IPS-18c (cell line): ENCODE data around the gene NLGN1.

Experiments used
- H3K4me3 ChIP-seq: 2 replicates; pipeline ENCODE4 v1.7.0; 2013; ENCODE audit warnings: low read depth, mild to moderate bottlenecking, low read length, moderate library complexity; ENCODE audit not compliant: insufficient read depth
- H3K9me3 ChIP-seq: one replicate; pipeline ENCODE4 v1.6.1; 2013; ENCODE audit warnings: mild to moderate bottlenecking, low read length, moderate library complexity; ENCODE audit not compliant: control insufficient read depth, insufficient read depth

NLGN1 gene

DNA sequence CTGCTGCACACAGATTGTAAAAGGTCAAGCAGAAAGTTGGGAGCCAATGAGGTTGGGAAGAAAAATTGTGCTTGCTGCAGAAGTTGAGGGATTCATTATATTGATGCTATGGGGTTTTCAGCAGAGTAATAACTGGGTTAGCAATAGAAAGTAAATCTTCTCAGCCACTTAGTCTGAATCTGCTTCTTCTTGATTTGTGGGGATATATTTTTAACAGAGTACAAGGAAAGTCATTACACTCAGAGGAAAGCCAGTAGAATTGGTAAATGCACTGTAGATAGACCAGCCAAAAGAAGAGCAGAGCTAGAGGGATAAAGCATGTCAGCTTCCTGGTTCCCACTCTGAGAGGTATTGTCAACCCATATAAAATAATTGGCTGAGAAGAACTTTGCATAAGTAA is 663.6 kb downstream of the NLGN1 start:
- H3K4me3 ChIP-seq = no peak overlapping the region
- no peaks in the 10 kb centered on the region for H3K9me3 ChIP-seq

DNA sequence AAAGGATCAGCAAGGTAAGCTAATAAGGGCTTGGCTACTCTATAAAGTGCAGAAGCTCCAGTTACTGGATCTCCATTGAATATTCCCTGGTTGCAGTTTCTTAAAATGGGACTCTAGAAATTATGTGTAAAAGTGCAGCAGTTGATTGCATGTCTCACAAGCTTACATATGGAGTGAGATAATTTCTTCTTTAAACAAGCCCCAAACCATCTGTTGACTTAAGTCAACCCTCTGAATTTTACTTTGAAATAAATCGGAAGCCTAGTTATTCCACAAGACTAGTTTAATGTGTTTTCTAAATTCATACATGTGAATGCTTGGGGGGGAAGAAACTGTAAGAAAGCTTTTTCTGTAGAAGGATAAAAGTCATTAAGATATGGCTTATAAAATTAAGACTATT is 664.2 kb downstream of the NLGN1 start:
- Histone ChIP-seq H3K9me3 (no peaks in the 10 kb centered on the region), H3K4me3 (no peak overlapping the region)

DNA sequence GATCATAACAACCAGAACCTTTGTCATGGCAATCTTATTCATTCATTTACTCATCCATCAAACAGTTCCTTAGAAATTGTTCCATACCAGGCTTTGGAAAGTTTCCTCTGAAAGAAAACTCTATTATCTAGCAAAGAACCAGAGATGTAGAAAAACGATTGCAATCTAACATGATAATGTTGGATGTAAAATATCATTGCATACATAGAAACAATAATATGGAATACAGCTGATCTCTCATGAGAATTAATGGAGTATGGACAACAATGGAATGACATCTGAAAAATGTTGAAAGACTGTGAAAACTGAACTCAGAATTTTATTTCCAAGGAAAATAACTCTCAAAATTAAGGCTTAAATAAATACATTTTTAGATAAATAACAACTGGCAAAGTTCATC is 665.4 kb downstream of the NLGN1 start:
- Histone ChIP-seq H3K9me3 (no peaks in the 10 kb centered on the region), H3K4me3 (no peak overlapping the region)

DNA sequence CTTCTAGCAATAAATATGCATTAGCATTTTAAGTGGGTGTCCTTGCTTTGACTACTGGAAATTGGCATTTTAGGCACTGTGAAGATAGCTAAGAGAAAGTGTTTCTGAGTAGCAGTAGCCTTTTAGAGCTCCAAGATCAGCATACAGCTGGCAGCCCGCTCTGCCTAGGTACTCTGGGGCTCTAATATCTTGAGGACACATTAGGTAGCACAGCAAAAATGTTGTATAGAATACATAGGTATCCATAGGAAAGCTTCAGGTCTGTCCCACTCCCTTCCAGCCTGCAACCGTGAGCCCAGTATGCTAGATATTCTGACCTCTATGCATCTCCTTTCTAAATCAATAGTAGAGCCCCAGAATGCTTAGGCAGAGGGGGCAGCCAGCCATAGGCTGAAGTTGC is 670.5 kb downstream of the NLGN1 start:
- no peak overlapping the region for H3K4me3 ChIP-seq
- H3K9me3 ChIP-seq = no peaks in the 10 kb centered on the region

DNA sequence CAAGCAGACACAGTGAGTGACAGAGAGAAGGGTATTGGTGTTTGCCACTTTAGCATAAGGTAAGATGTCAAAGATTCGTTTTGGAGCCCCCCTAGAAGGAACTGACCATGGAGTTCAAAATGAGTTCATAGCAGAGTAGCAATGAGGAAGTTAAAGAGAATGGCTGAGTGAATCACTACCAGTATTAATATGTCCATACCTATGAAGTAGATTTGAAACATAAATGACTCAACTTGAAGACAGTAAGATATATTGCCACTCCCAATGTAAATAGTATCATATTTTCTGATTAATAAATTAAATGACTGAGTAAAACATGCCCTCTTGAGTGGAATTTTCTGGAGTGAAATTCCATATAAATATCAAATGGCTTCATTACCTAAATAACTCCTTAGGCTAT is 675.1 kb downstream of the NLGN1 start:
- no peaks in the 10 kb centered on the region for H3K9me3 ChIP-seq

DNA sequence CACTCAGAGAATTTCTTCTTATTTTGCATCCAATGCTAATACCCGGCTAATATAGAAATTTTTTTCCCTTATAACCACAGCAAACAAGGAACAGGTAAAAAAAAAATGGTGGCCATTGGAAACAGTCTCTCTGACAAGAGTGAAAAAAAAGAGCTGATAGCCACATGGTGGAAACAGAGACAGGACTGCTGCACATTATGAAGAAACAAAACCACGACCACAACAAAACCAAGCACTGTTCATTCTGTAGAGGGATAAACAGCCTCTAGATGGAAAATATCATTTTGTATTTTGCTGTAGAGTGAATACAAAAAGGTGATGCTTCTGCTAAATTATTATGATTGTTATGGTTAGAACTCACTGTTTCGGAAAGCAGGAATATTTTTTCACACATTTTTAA is 686.2 kb downstream of the NLGN1 start:
- H3K9me3 ChIP-seq = no peaks in the 10 kb centered on the region
- H3K4me3 ChIP-seq = no peak overlapping the region

More for the DNA sequence above, 675.1 kb downstream of the NLGN1 start:
- H3K4me3 ChIP-seq = no peak overlapping the region

DNA sequence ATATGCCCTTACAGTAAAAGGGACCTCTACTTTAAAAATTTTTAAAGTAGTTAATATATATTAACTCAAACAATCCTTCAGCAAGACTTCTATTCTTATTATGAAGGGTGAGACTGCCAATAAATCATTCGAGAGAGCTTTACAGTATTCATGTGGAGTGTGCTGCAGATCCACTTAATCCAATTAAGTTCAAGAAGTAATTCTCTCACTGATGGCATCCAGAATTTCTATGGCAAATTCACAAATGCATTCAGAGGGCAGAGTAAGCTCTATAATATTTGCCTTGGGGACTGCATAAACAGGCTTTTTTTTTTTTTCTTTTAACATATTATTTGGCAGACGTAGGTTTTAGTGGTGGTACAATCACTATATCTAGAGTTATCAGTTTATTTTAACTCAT is 692.0 kb downstream of the NLGN1 start:
- H3K9me3 ChIP-seq = no peaks in the 10 kb centered on the region
- H3K4me3 ChIP-seq = no peak overlapping the region

DNA sequence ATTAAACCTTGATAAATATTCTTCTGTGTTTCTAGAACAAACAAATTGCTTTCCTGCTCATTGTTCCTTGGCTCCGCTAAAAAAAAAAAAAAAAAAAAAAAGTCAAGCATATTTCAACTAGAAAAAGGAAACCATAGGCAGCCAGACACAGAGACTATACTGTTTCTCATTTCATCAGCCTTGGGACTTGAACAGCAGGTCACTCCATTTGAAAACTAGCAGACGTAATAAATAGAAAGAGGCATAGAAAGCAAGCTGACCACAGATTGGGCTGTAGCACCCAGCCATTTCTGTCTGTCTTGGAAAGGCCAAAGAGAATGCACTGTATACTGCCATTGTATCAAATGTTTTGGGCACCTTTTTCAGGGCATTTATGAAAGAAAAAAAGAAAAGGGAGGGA is 697.1 kb downstream of the NLGN1 start:
- Histone ChIP-seq H3K9me3 (no peaks in the 10 kb centered on the region), H3K4me3 (no peak overlapping the region)

DNA sequence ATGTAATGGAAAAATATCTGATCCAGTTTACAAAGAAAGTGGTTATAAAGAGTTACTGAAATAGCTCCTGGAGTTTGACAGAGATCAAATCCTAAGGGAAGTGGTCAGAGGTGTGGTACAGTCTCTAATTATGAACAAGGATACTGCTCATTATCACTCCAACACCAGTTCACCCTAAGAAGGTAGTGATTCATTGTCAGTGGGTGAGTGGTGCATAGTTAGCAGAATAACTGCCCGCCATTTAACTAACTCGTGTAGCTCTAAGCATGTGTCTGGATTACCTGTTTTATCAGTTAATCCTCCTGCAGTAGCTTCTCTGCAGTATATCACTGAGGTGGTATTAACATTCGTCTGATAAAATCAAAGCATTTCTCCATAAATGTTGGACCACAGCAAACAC is 700.1 kb downstream of the NLGN1 start:
- Histone ChIP-seq H3K9me3 (no peaks in the 10 kb centered on the region), H3K4me3 (no peak overlapping the region)

DNA sequence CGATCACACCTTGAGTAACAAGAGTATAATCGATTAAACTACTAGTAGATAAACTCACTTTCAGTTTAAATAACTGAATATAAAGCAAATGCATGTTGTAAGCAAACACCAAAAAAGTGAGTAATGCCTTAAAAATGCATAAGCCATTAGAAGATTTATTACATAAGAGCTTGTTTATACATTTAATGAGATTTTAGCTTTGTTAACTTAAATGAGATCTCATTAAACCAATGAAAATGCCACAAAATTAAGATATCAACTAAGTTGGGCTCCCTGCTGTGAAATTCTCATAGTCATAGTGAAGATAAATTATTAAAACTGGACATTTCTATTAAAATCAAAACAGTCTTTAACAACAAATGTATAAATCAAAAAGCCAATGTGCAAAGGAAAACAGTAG is 701.2 kb downstream of the NLGN1 start:
- no peak overlapping the region for H3K4me3 ChIP-seq
- no peaks in the 10 kb centered on the region for H3K9me3 ChIP-seq

DNA sequence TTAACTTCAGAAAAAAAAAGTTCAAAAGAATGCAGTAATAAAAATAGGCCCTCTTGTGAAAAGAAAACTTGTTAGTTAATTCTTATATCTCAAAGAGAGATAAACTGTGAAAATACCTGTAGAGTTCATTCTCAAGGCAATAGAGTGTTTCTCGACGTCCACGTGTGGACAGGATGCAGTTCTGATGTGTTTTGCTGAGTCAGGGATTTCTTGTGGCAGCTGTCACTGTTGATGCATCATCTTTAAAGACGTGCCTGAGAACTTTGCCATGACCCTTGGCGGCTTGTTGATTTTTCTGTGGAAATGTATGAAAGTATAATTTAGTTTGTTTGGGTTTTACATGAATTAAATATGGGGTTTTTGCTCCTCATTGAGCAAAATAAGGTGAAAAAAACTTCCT is 702.2 kb downstream of the NLGN1 start:
- H3K9me3 ChIP-seq = no peaks in the 10 kb centered on the region
- H3K4me3 ChIP-seq = no peak overlapping the region

DNA sequence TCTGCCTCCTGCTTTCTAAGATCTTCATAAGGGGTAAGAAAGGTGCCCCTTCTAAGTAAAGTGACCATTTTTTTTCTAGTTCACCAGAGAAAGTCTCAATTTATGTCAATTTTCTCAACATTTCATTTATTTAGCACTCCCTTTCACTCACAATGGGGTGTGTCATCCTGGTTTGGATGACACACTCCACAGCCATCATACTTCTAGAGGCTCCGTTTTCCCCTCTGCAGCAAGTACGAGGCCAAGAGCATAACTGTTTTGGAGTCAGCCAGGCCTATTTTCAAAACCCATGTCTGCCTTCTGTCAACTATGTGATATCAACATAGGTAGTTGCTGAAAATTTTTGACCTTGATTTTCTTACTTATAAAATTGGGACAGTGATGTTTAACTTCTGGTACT is 703.2 kb downstream of the NLGN1 start:
- no peak overlapping the region for H3K4me3 ChIP-seq

DNA sequence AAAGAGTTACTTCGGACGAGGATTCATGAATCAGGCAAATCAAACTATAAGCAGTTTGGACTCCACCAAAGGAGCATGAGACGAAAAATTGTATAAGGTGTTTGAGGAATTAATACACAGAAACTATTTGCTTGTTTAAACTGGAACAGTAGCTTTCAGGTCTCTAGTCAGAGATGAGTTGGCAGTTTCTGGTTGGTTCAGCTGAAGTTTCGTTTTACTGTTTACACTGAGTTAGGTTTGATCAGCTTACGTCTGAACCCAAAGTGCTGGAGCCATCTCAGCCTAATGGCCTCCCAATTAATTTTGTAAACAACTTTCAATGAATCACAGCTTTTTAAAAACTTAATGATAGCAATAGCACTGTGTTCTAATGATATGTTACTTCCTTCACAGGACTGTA is 703.7 kb downstream of the NLGN1 start:
- H3K4me3 ChIP-seq = no peak overlapping the region
- no peaks in the 10 kb centered on the region for H3K9me3 ChIP-seq

More for the DNA sequence above, 703.2 kb downstream of the NLGN1 start:
- H3K9me3 ChIP-seq = no peaks in the 10 kb centered on the region

DNA sequence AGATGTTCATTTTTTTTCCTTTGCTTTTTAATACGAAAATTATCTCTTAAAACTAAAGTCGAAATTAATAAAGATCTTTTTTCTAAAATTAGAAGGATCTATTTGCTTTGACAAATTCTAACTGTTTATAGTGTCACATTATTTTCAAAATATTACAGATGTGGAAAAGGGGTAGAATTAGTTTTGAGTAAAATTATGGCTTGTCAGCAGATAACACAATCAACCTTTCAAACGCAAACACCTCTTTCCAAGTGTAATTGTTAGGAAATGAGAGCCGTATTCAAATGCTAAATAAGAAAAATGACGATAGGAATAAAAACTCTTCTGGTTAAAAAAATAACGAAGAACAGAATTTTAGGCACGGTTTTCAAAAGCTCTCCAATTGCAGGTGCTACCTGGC is 704.7 kb downstream of the NLGN1 start:
- no peak overlapping the region for H3K4me3 ChIP-seq

DNA sequence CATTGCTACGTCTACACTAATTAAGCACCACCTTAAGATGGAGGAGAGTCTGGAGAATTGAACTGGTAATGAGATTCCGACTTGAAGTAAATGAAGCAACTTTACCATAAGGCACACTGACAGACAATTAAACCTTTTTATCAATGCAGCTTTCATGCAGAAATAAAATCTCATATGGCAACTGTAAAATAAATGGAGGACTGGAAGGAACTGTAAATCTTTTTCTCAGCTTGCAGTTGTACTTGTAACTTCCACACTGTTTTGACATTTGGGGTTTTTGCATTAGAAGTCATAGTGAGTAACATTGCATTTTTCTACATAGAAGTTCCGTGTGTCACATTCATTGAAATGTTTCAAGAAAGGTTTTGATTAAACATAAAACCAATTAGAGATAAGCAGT is 705.3 kb downstream of the NLGN1 start:
- Histone ChIP-seq H3K4me3 (no peak overlapping the region), H3K9me3 (no peaks in the 10 kb centered on the region)

More for the DNA sequence above, 704.7 kb downstream of the NLGN1 start:
- no peaks in the 10 kb centered on the region for H3K9me3 ChIP-seq

DNA sequence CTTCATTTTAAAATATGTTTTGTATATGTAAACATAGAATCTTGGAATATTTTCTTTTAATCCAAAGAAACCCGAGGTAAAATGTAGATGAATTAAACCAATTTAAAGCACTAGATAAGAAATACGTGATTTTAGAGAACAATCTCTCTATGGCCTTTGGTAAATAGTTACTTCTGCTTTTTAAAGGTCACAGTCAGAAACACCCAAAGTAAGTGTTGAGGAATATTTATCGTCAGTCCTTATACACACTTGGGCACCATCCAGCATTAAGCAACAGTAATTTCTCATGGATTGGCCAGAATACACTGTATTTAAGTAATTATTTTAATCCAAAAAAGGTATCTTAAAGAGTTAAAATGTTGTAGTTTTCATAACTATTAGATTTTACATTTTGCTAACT is 713.2 kb downstream of the NLGN1 start:
- Histone ChIP-seq H3K4me3 (no peak overlapping the region), H3K9me3 (no peaks in the 10 kb centered on the region)

DNA sequence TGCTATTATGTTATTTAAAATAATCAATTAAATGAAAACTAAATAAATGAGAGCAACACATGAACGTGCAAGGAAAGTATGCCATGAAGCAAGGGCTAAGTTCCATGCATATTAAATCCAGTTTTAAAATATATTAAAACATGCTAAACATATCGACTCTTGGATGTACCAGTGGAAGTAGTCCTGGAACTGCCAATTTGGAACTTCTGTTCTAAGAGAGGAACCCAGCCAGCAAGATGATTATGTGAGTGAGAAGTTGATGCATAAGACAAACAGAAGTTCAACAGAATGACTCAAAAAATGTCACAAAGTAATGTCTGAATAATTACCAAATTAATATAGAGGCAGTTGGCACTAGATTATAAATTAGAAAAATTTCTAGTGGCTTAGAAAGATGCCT is 714.2 kb downstream of the NLGN1 start:
- no peak overlapping the region for H3K4me3 ChIP-seq
- H3K9me3 ChIP-seq = no peaks in the 10 kb centered on the region

DNA sequence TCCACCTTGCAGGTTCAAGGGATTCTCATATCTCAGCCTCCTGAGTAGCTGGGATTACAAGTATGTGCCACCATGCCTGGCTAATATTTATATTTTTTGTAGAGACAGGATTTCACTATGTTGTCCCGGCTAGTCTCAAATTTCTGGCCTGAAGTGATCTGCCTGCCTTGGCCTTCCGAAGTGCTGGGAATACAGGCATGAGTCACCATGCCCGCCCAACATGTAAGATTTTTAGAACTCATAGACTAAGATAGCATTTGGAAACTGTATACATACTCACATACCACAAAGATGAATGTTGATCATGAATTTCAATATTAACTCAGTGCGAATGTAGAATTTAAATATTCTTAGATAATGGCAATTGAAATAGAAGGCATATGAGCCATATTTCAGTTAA is 718.9 kb downstream of the NLGN1 start:
- H3K4me3 ChIP-seq = no peak overlapping the region
- H3K9me3 ChIP-seq = no peaks in the 10 kb centered on the region

DNA sequence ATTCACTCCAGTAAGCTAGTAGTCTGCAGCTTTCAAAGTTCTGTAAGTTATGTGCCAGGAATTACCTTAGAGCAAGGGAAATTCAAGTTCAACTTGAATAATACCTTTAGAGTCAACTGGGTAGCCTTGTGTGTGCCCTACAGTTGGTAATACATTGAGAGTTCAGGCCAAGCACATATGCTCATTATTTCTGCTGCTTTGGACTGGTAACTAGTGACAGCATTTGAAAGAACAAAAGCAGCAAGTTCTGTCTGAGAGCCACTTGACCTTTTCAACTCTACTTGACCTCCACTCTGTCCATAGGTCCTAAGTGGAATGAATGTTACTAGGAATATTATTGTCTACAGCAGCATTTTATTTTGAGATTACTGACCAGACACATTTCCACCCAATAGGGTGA is 723.5 kb downstream of the NLGN1 start:
- no peak overlapping the region for H3K4me3 ChIP-seq

DNA sequence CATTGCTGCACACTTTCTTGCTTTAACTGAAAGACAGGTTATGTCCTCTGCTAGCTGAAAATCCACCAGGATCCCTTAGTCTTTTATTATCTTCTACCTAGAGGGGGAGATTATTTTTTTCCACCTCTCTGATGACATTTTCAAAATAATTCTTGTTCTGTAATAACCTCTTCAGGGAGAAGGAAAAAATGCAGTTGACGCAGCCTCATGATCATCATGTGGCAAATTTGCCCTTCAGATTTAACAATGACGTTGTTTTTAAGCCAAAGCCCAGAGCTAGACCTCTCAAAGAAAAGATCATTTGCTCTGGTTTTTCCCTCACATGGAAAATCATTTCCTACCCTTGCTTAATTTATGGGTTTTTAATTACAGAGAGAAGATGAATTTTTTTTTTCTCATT is 724.9 kb downstream of the NLGN1 start:
- Histone ChIP-seq H3K4me3 (no peak overlapping the region), H3K9me3 (no peaks in the 10 kb centered on the region)

More for the DNA sequence above, 723.5 kb downstream of the NLGN1 start:
- H3K9me3 ChIP-seq = no peaks in the 10 kb centered on the region
